Spleen (tissue), 11 donors: ENCODE results near the gene MS4A4E. TPM values are rescaled to one million over a fixed set of nuclear protein-coding genes. Genes with fewer than 3 reads are reported as not detected.

Experiments
- DNase-seq: peaks from one replicate; pipeline ENCODE4 v3.0.0-alpha.2; 2020
- H3K27ac ChIP-seq, 8 donors: fragments of 200-600 bp; sonication (generic) in 7 of 8; 1 replicate in 4 of 8; 2 replicates in 4 of 8; pipeline versions ENCODE4 v1.5.0 to v1.8.0; 2016 to 2021; ENCODE audit warnings: inconsistent platforms in 4 of 8, mild to moderate bottlenecking in 4 of 8, moderate library complexity in 1 of 8
- H3K27me3 ChIP-seq, 7 donors: fragments of 200-600 bp; sonication (generic) in 6 of 7; replicated peaks in 1 of 7; 1 replicate in 4 of 7; 2 replicates in 3 of 7; pipeline versions ENCODE4 v1.5.0 to v1.8.0; 2016 to 2021; ENCODE audit warnings: inconsistent platforms in 3 of 7, mild to moderate bottlenecking in 1 of 7
- H3K36me3 ChIP-seq, 6 donors: fragments of 200-600 bp; sonication (generic) in 5 of 6; 1 replicate in 4 of 6; 2 replicates in 2 of 6; pipeline versions ENCODE4 v1.5.0 to v1.8.0; 2016 to 2021; ENCODE audit warnings: inconsistent platforms in 2 of 6
- H3K4me1 ChIP-seq, 6 donors: fragments of 200-600 bp; sonication (generic) in 5 of 6; 1 replicate in 3 of 6; 2 replicates in 3 of 6; pipeline versions ENCODE4 v1.5.0 to v1.8.0; 2016 to 2021; ENCODE audit warnings: inconsistent platforms in 3 of 6
- H3K4me3 ChIP-seq, 8 donors: fragments of 200-600 bp; sonication (generic) in 7 of 8; 1 replicate in 4 of 8; 2 replicates in 4 of 8; pipeline versions ENCODE4 v1.5.0 to v1.8.0; 2016 to 2021; ENCODE audit warnings: inconsistent platforms in 4 of 8, mild to moderate bottlenecking in 4 of 8, moderate library complexity in 2 of 8
- H3K9me3 ChIP-seq, 8 donors: fragments of 200-600 bp; sonication (generic) in 7 of 8; 1 replicate in 4 of 8; 2 replicates in 4 of 8; pipeline versions ENCODE4 v1.5.0 to v1.8.0; 2016 to 2021; ENCODE audit warnings: inconsistent platforms in 4 of 8
- CTCF ChIP-seq, 11 experiments: fragments of 200-600 bp in 7 of 11; fragments of 450-650 bp in 4 of 11; sonication (generic) in 4 of 11; IDR thresholded peaks in 8 of 11; conservative IDR thresholded peaks in 3 of 11; 1 replicate in 7 of 11; 2 replicates in 4 of 11; pipeline versions ENCODE4 v1.4.0 to v1.8.0; 2016 to 2021; ENCODE audit warnings: antibody characterized with exemption in 11 of 11, inconsistent platforms in 4 of 11, mild to moderate bottlenecking in 1 of 11
- POLR2A ChIP-seq, 3 donors: fragments of 450-650 bp; IDR thresholded peaks; one replicate each; pipeline ENCODE4 v1.5.1; 2017; ENCODE audit warnings: antibody characterized with exemption in 3 of 3, mild to moderate bottlenecking in 1 of 3
- POLR2AphosphoS5 ChIP-seq, 3 donors: sonication (generic); formaldehyde crosslinking; IDR thresholded peaks; one replicate each; pipeline ENCODE4 v1.5.1; 2017; ENCODE audit warnings: antibody characterized with exemption in 3 of 3
- whole genome bisulfite sequencing, 5 donors: extraction: QIAGEN DNeasy Blood & Tissue Kit in 3 of 5; methylation state at CpG; one replicate each; pipeline versions ENCODE4 v1.1.5 to v1.1.7; 2013 to 2018; 5-methylcytosine and 5-hydroxymethylcytosine counted together
- intact Hi-C: fragments of 100-400 bp; cut with DNase I; formaldehyde crosslinking; loops from one replicate; pipeline ENCODE4 v1.15.0; 2023; ENCODE audit warnings: low total_unique reads
- polyA plus RNA-seq, 3 donors: library from polyadenylated mRNA; stranded (reverse); fragments of 200-250 nt; gene quantifications; one replicate each; pipeline ENCODE4 v1.2.1, GENCODE V29; 2013
- total RNA-seq, 7 donors: library from RNA; depleted of rRNA in 3 of 7; stranded (reverse); fragments of >200 nt in 3 of 7; fragmentation: NEBNext Ultra II Directional in 4 of 7; extraction: Animal tissue kit (Norgen Biotek cat#: 25700) in 4 of 7; gene quantifications; one replicate each; pipeline versions ENCODE4 v1.1.0 to v1.2.1, GENCODE V29; 2016 to 2021
- donor health status: healthy with polysubstance abuse.
- donor health status: DM: no; HTN: no; CAD: no; lungs with moderate emphysema.
- donor health status: DM: no; HTN: no; CAD: no.
- donor health status: Bipolar disorder and iron deficiency.
- donor health status: healthy.
- donor health status: DM: no; HTN: no; CAD: no.
- donor health status: DM: yes; HTN: yes; CAD: no.

The MS4A4E gene
- total and polyA plus RNA-seq, 10 donors, result 1.9 to 25.4 (median 7.7) TPM

- DNase-seq, result no peak
- H3K9me3 ChIP-seq, result peaks cover 0 to 31% (median 19%) of the 10 kb centered on the region in 8 donors
- intact Hi-C loops, result no loop called here
- 73 to 81% (median 78%) methylated on average over 6 of the region's 6 CpGs for WGBS, 5 donors
- TF ChIP-seq POLR2AphosphoS5 (IDR thresholded peaks at IDR 0.05) (peak in 1 of 3 donors; percentile 29), POLR2A (IDR thresholded peaks at IDR 0.05) (no peak)
- H3K27me3 ChIP-seq, result no peaks in the 10 kb centered on the region
- peaks cover 0 to 40% (median 0%) of the 10 kb centered on the region in 6 donors for H3K36me3 ChIP-seq
- no peak overlapping the region for H3K27ac ChIP-seq
- no peak overlapping the region for H3K4me3 ChIP-seq
- peaks cover 0 to 12% (median 2%) of the 10 kb centered on the region in 6 donors for H3K4me1 ChIP-seq
Measured at GRCh38 chr11:60168306-60168705, 74.6 kb downstream of the MS4A4E start.

- Histone ChIP-seq H3K27ac (no peak overlapping the region), H3K36me3 (peaks cover 0 to 16% (median 0%) of the 10 kb centered on the region in 6 donors), H3K4me1 (peaks cover 0 to 12% (median 2%) of the 10 kb centered on the region in 6 donors), H3K4me3 (no peak overlapping the region), H3K27me3 (no peaks in the 10 kb centered on the region), H3K9me3 (peaks cover 0 to 31% (median 19%) of the 10 kb centered on the region in 8 donors)
- intact Hi-C loops, result no loop called here
- TF ChIP-seq POLR2AphosphoS5 (IDR thresholded peaks at IDR 0.05), result no peak
- TF ChIP-seq CTCF (IDR thresholded peaks at IDR 0.05 in 8 of 11, conservative IDR thresholded peaks at IDR 0.05 in 3 of 11), result no peak
- TF ChIP-seq POLR2A (IDR thresholded peaks at IDR 0.05), result no peak
- DNase-seq, result no peak
Measured at GRCh38 chr11:60165951-60166350, 77.0 kb downstream of the MS4A4E start.

- DNase-seq, result no peak
- Histone ChIP-seq H3K27me3 (no peaks in the 10 kb centered on the region), H3K9me3 (peaks cover 0 to 30% (median 19%) of the 10 kb centered on the region in 8 donors), H3K4me3 (no peak overlapping the region), H3K27ac (no peak overlapping the region), H3K4me1 (peaks cover 0 to 12% (median 2%) of the 10 kb centered on the region in 6 donors), H3K36me3 (peaks cover 0 to 12% (median 0%) of the 10 kb centered on the region in 6 donors)
- intact Hi-C loops, result no loop called here
- no peak for TF ChIP-seq POLR2A (IDR thresholded peaks at IDR 0.05)
- no peak for TF ChIP-seq POLR2AphosphoS5 (IDR thresholded peaks at IDR 0.05)
- no peak for TF ChIP-seq CTCF (IDR thresholded peaks at IDR 0.05 in 8 of 11, conservative IDR thresholded peaks at IDR 0.05 in 3 of 11)
- WGBS, 5 donors, result 55 to 69% (median 57%) methylated on average over 2 of the region's 2 CpGs
Measured at GRCh38 chr11:60165538-60165937, 77.4 kb downstream of the MS4A4E start.

GRCh38 chr11:60164550-60165075, 78.3 kb downstream of the MS4A4E start:
- 61 to 86% (median 71%) methylated on average over 1 of the region's 1 CpG for WGBS, 5 donors

More at GRCh38 chr11:60164550-60165075, 78.3 kb downstream of the MS4A4E start:
- intact Hi-C loops, result no loop called here
- H3K27me3 ChIP-seq, result no peaks in the 10 kb centered on the region
- no peak for DNase-seq
- peaks cover 0 to 5% (median under 1%) of the 10 kb centered on the region in 6 donors for H3K4me1 ChIP-seq
- H3K27ac ChIP-seq, result no peak overlapping the region
- no peak for TF ChIP-seq POLR2A (IDR thresholded peaks at IDR 0.05)
- TF ChIP-seq CTCF (IDR thresholded peaks at IDR 0.05 in 8 of 11, conservative IDR thresholded peaks at IDR 0.05 in 3 of 11), result no peak
- TF ChIP-seq POLR2AphosphoS5 (IDR thresholded peaks at IDR 0.05), result no peak
- peaks cover 0 to 21% (median 16%) of the 10 kb centered on the region in 8 donors for H3K9me3 ChIP-seq
- H3K36me3 ChIP-seq, result peaks cover 0 to 8% (median 0%) of the 10 kb centered on the region in 6 donors
- H3K4me3 ChIP-seq, result no peak overlapping the region
